ENCODE results near the gene ZNF552. TPM values are rescaled to one million over a fixed set of nuclear protein-coding genes. Genes with fewer than 3 reads are reported as not detected.

Gene ZNF552
- total RNA-seq, 2 donors from 2014 or later: 9.6 to 71.5 TPM

DNA sequence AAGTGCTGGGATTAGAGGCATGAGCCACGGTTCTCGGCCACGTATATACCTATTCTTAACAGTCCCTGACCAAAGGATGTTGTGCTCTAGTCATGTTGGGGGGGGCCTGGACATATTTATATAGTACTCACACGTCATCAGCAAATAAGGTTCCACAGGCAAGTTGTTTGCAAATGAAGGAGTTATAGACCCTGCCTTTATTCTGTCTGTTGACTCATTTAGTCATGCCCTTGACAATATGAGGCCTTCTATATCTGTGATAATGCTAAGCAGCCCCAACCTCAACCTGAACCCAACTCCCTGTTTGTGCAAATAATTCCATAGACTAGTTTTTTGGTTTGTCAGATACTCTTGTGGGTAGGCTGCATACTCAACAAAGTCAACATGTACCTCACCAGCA is 36.4 kb downstream of the ZNF552 start:
- no peaks in the 10 kb centered on the region for H3K4me1 ChIP-seq
- no peak overlapping the region for H3K4me3 ChIP-seq
- H3K27ac ChIP-seq: no peak overlapping the region
- DNase-seq: no peak
- no peak for ATAC-seq
- intact Hi-C loops (cut with DNase I): no loop called here
- H3K27me3 ChIP-seq: no peaks in the 10 kb centered on the region
- H3K36me3 ChIP-seq (replicated peaks in 1 of 2; ENCODE audit: insufficient read depth in 1 of 2, low read depth in 2 of 2): peaks cover 9 to 12% of the 10 kb centered on the region in 2 donors
- 95 to 100% methylated on average over 3 to 4 of the region's 4 CpGs for WGBS, 2 donors
- H3K9me3 ChIP-seq: peaks cover 0 to 48% (median 0%) of the 10 kb centered on the region in 3 donors
- TF ChIP-seq, protein P1, sequence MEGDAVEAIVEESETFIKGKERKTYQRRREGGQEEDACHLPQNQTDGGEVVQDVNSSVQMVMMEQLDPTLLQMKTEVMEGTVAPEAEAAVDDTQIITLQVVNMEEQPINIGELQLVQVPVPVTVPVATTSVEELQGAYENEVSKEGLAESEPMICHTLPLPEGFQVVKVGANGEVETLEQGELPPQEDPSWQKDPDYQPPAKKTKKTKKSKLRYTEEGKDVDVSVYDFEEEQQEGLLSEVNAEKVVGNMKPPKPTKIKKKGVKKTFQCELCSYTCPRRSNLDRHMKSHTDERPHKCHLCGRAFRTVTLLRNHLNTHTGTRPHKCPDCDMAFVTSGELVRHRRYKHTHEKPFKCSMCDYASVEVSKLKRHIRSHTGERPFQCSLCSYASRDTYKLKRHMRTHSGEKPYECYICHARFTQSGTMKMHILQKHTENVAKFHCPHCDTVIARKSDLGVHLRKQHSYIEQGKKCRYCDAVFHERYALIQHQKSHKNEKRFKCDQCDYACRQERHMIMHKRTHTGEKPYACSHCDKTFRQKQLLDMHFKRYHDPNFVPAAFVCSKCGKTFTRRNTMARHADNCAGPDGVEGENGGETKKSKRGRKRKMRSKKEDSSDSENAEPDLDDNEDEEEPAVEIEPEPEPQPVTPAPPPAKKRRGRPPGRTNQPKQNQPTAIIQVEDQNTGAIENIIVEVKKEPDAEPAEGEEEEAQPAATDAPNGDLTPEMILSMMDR (IDR thresholded peaks at IDR 0.05): no peak
- no peak for TF ChIP-seq POLR2A (IDR thresholded peaks at IDR 0.05)

DNA sequence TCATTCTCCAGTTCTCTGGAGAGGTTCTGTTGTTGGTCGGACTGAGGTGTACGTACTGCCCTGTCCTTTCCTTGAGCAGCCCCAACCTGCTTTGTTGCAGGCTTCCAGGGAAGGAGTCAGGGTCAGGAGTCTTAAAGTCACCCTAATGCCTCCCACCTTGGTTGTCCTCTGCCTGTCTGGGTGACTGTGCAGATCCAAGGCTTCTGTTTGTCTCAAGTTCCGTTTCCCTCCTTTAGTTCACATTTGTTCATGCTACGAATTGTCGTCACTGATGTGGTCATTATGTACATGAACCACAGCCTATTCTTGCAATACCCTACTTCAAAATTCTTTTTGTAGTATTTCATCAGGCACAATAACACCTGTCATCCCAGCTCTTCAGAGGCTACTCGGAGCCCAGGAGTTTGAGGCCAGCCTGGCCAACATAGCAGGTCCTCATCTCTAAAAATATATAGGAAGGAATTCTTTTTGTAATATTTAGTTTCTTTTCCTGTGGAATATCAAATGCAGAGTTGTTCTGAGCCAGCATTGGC is 37.9 kb downstream of the ZNF552 start:
- 87 to 95% methylated on average over 6 of the region's 6 CpGs for WGBS, 2 donors
- Histone ChIP-seq H3K4me3 (no peak overlapping the region), H3K27ac (no peak overlapping the region), H3K36me3 (replicated peaks in 1 of 2; ENCODE audit: insufficient read depth in 1 of 2, low read depth in 2 of 2) (peaks cover 9 to 12% of the 10 kb centered on the region in 2 donors), H3K4me1 (no peaks in the 10 kb centered on the region), H3K27me3 (no peaks in the 10 kb centered on the region), H3K9me3 (peaks cover 0 to 48% (median 0%) of the 10 kb centered on the region in 3 donors)
- TF ChIP-seq, protein P1 (IDR thresholded peaks at IDR 0.05): no peak
- TF ChIP-seq POLR2A (IDR thresholded peaks at IDR 0.05): no peak
- ATAC-seq (no peak), DNase-seq (no peak)
- intact Hi-C loops (cut with DNase I): no loop called here

DNA sequence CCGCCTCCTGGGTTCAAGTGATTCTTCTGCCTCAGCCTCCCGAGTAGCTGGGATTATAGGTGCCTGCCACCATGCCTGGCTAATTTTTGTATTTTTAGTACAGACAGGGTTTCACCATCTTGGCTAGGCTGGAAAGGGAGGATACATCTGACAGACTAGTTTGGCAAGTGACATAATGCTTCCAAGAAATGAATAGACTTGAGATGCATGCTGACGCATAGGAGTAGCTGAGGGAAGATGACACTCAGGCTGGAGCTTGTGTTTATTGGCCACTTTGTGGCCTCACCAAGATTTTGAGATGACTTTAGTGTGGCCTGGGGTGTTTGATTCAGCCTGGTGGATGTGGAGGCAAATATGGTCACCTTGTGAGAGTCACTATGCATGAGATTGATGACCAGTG is 41.2 kb downstream of the ZNF552 start:
- ATAC-seq (no peak), DNase-seq (no peak)
- H3K27me3 ChIP-seq: no peaks in the 10 kb centered on the region
- no peak overlapping the region for H3K4me3 ChIP-seq
- peaks cover 8% of the 10 kb centered on the region for H3K4me1 ChIP-seq
- intact Hi-C loops (cut with DNase I): no loop called here
- 97% methylated on average over 3 of the region's 3 CpGs for WGBS, 2 donors
- peaks cover 3 to 9% of the 10 kb centered on the region in 2 donors for H3K36me3 ChIP-seq (replicated peaks in 1 of 2; ENCODE audit: insufficient read depth in 1 of 2, low read depth in 2 of 2)
- no peak for TF ChIP-seq POLR2A (IDR thresholded peaks at IDR 0.05)
- TF ChIP-seq, protein P1 (IDR thresholded peaks at IDR 0.05): no peak
- no peak overlapping the region for H3K27ac ChIP-seq
- H3K9me3 ChIP-seq: peaks cover 0 to 31% (median 0%) of the 10 kb centered on the region in 3 donors

DNA sequence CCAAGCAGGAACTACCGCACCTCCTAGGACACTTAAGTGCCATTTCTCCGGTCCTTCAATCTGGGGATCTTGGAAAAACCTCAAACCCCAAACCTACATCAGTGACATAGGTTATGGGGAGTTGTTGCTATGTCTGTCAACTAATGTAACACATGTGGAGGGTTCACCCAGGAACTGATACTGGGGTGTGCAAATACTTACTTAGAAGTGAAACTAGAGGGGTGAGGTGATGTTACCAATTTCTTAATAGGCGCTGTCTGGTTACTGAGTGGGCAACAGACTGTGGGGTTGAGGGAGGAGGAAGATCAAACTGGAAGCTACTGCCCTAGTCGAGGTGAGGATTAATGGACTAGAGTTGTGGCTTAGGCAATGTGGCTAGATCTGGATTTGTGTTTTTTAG is 43.3 kb downstream of the ZNF552 start:
- WGBS, 2 donors: 87 to 89% methylated on average over 4 of the region's 4 CpGs
- H3K9me3 ChIP-seq: peaks cover 0 to 28% (median 0%) of the 10 kb centered on the region in 3 donors
- H3K27me3 ChIP-seq: no peaks in the 10 kb centered on the region
- H3K27ac ChIP-seq: no peak overlapping the region
- peaks cover 8% of the 10 kb centered on the region for H3K4me1 ChIP-seq
- ATAC-seq (no peak), DNase-seq (no peak)
- peaks cover 0 to 4% of the 10 kb centered on the region in 2 donors for H3K36me3 ChIP-seq (replicated peaks in 1 of 2; ENCODE audit: insufficient read depth in 1 of 2, low read depth in 2 of 2)
- TF ChIP-seq POLR2A (IDR thresholded peaks at IDR 0.05): no peak
- TF ChIP-seq, protein P1 (IDR thresholded peaks at IDR 0.05): no peak
- no peak overlapping the region for H3K4me3 ChIP-seq
- intact Hi-C loops (cut with DNase I): no loop called here

Measured in body of pancreas (tissue), 4 donors.